ENCODE results near the gene CTTNBP2NL.

The CTTNBP2NL gene

GRCh38 chr1:112509005-112509659 is 113.1 kb downstream of the CTTNBP2NL start:
- DNase-seq, result no peak

- no peak for DNase-seq
Measured at GRCh38 chr1:112509660-112510178, 113.7 kb downstream of the CTTNBP2NL start.

GRCh38 chr1:112510340-112510739 is 114.3 kb downstream of the CTTNBP2NL start:
- no peak for DNase-seq
